ENCODE data around the gene EIF2S3.

DNA sequence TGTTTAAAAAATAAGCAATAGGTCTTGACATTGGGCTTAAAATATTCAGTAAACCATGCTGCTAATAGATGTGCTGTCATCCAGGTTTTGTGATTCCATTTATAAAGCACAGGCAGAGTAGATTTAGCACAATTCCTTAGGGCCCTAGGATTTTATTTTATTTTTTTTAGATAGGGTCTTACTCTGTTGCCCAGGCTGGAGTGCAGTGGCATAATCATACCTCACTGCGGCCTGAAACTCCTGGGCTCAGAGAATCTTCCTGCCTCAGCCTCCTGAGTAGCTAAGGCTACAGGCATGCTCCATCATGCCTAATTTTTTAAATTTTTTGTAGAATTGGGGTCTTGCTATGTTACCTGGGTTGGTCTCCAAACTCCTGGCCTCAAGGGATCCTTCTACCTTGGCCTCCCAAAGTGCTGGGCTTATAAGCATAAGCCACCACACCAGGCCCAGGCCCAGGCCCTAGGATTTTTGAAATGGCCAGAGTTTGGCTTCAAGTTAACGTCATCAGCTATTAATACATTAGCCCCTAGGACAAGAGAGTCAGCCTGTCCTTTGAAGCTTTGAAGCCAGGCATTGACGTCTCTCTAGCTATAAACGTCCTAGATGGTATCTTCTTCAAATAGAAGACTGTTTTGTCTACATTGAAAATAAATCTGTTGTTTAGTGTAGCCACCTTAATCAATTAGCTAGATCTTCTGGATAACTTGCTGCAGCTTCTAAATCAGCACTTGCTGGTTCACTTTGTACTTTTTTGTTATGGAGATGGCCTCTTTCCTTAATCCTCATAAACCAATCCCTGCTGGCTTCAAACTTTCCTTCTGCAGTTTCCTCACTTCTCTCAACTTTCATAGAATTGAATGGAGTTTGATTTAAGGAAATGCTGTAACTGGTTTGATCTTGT lies 35.8 kb downstream of the EIF2S3 start:
- TF ChIP-seq, protein P1, sequence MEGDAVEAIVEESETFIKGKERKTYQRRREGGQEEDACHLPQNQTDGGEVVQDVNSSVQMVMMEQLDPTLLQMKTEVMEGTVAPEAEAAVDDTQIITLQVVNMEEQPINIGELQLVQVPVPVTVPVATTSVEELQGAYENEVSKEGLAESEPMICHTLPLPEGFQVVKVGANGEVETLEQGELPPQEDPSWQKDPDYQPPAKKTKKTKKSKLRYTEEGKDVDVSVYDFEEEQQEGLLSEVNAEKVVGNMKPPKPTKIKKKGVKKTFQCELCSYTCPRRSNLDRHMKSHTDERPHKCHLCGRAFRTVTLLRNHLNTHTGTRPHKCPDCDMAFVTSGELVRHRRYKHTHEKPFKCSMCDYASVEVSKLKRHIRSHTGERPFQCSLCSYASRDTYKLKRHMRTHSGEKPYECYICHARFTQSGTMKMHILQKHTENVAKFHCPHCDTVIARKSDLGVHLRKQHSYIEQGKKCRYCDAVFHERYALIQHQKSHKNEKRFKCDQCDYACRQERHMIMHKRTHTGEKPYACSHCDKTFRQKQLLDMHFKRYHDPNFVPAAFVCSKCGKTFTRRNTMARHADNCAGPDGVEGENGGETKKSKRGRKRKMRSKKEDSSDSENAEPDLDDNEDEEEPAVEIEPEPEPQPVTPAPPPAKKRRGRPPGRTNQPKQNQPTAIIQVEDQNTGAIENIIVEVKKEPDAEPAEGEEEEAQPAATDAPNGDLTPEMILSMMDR (IDR thresholded peaks at IDR 0.05 in 2 of 3, conservative IDR thresholded peaks at IDR 0.05 in 1 of 3; ENCODE audit: control insufficient read depth in 2 of 3, extremely low read depth in 1 of 3, insufficient read depth in 1 of 3, low read depth in 3 of 3, low read length in 3 of 3) = no peak
- TF ChIP-seq POLR2AphosphoS5 (IDR thresholded peaks at IDR 0.05; ENCODE audit: low read length) = no peak
- no peak for TF ChIP-seq BACH1 (IDR thresholded peaks at IDR 0.05; ENCODE audit: borderline replicate concordance)
- TF ChIP-seq CREB1 (IDR thresholded peaks at IDR 0.05; ENCODE audit: low read depth) = no peak
- no peak for TF ChIP-seq CEBPB (IDR thresholded peaks at IDR 0.05; ENCODE audit: borderline replicate concordance in 1 of 2, low read depth in 2 of 2, low read length in 2 of 2)
- no peak for TF ChIP-seq CHD4 (IDR thresholded peaks at IDR 0.05)
- TF ChIP-seq, protein P2, sequence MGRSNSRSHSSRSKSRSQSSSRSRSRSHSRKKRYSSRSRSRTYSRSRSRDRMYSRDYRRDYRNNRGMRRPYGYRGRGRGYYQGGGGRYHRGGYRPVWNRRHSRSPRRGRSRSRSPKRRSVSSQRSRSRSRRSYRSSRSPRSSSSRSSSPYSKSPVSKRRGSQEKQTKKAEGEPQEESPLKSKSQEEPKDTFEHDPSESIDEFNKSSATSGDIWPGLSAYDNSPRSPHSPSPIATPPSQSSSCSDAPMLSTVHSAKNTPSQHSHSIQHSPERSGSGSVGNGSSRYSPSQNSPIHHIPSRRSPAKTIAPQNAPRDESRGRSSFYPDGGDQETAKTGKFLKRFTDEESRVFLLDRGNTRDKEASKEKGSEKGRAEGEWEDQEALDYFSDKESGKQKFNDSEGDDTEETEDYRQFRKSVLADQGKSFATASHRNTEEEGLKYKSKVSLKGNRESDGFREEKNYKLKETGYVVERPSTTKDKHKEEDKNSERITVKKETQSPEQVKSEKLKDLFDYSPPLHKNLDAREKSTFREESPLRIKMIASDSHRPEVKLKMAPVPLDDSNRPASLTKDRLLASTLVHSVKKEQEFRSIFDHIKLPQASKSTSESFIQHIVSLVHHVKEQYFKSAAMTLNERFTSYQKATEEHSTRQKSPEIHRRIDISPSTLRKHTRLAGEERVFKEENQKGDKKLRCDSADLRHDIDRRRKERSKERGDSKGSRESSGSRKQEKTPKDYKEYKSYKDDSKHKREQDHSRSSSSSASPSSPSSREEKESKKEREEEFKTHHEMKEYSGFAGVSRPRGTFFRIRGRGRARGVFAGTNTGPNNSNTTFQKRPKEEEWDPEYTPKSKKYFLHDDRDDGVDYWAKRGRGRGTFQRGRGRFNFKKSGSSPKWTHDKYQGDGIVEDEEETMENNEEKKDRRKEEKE (IDR thresholded peaks at IDR 0.05) = no peak
- TF ChIP-seq SP1 (IDR thresholded peaks at IDR 0.05; ENCODE audit: low read depth, low read length) = no peak
